ENCODE results near the gene CNN2. TPM values are rescaled to one million over a fixed set of nuclear protein-coding genes. Genes with fewer than 3 reads are reported as not detected.

Gene CNN2
- total RNA-seq, 6 experiments from 2014 or later: 16.4 to 53.8 (median 22.2) TPM

- H3K27me3 ChIP-seq: no peaks in the 10 kb centered on the region
- no peak for DNase-seq
- H3K27ac ChIP-seq: no peak overlapping the region
- peaks cover 0 to 8% (median 1%) of the 10 kb centered on the region in 4 donors for H3K4me1 ChIP-seq
- intact Hi-C loops (cut with DNase I): no loop called here
- ATAC-seq: no peak
- H3K4me3 ChIP-seq: no peak overlapping the region
- no peak for TF ChIP-seq CTCF (IDR thresholded peaks at IDR 0.05)
- TF ChIP-seq POLR2A (IDR thresholded peaks at IDR 0.05): no peak
- peaks cover 0 to 38% (median 16%) of the 10 kb centered on the region in 4 donors for H3K36me3 ChIP-seq
- H3K9me3 ChIP-seq: no peaks in the 10 kb centered on the region
- whole genome bisulfite sequencing (ENCODE audit: insufficient coverage, low coverage, low lambda C conversion rate, missing lambda C conversion rate): 72% methylated on average over 5 of the region's 21 CpGs
Measured at GRCh38 chr19:1086613-1087012, 60.2 kb downstream of the CNN2 start.

GRCh38 chr19:1087813-1088415, 61.5 kb downstream of the CNN2 start:
- 53% methylated on average over 16 of the region's 27 CpGs for WGBS (ENCODE audit: insufficient coverage, low coverage, low lambda C conversion rate, missing lambda C conversion rate)
- H3K27me3 ChIP-seq: no peaks in the 10 kb centered on the region
- peak; percentile 16 to 67 (median 33) for ATAC-seq
- intact Hi-C loops (cut with DNase I): no loop called here
- H3K36me3 ChIP-seq: peaks cover 0 to 44% (median 19%) of the 10 kb centered on the region in 4 donors
- peak overlapping the region in 1 of 3 donors; percentile 37 for H3K27ac ChIP-seq
- H3K4me1 ChIP-seq: peaks cover 0 to 3% (median 0%) of the 10 kb centered on the region in 4 donors
- no peak overlapping the region for H3K4me3 ChIP-seq
- no peak for DNase-seq
- TF ChIP-seq POLR2A (IDR thresholded peaks at IDR 0.05): no peak
- no peak for TF ChIP-seq CTCF (IDR thresholded peaks at IDR 0.05)
- no peaks in the 10 kb centered on the region for H3K9me3 ChIP-seq

GRCh38 chr19:1088416-1089010, 62.1 kb downstream of the CNN2 start:
- intact Hi-C loops (cut with DNase I): no loop called here
- no peaks in the 10 kb centered on the region for H3K27me3 ChIP-seq
- no peaks in the 10 kb centered on the region for H3K9me3 ChIP-seq
- WGBS (ENCODE audit: insufficient coverage, low coverage, low lambda C conversion rate, missing lambda C conversion rate): 46% methylated on average over 7 of the region's 27 CpGs
- H3K4me1 ChIP-seq: peaks cover 0 to 6% (median 3%) of the 10 kb centered on the region in 4 donors
- peak overlapping the region in 1 of 3 donors; percentile 37 for H3K27ac ChIP-seq
- peak in 3 of 4 donors; percentile 2 to 38 (median 27) for ATAC-seq
- TF ChIP-seq POLR2A (IDR thresholded peaks at IDR 0.05): no peak
- DNase-seq: no peak
- H3K4me3 ChIP-seq: no peak overlapping the region
- H3K36me3 ChIP-seq: peaks cover 0 to 44% (median 19%) of the 10 kb centered on the region in 4 donors

Small RNA genes lying within 50 kb of the gene (small RNA-seq; reads per million reads assigned to genes)
- 0 to 0.58 reads per million in 2 experiments for gene RNU6-2

Other genes starting within 250 kb of the CNN2 start
- 100 to 1,000 TPM in 5 of 6 experiments, 10 to 100 TPM in 1; 91.1 to 150 (median 129) TPM for gene PTBP1, start 229.2 kb upstream of the CNN2 start, total RNA-seq
- not detected for gene PLPPR3, start 204.7 kb upstream of the CNN2 start, total RNA-seq
- gene AZU1, start 198.8 kb upstream of the CNN2 start, total RNA-seq: 1 to 10 TPM in 2 of 6 experiments, under 1 TPM in 1, not detected in 3; 0.15 to 3.6 (median 1.8) TPM
- gene PRTN3, start 185.6 kb upstream of the CNN2 start, total RNA-seq: 1 to 10 TPM in 2 of 6 experiments, not detected in 4; 2.3 to 2.9 TPM
- gene ELANE, start 174.3 kb upstream of the CNN2 start, total RNA-seq: 1 to 10 TPM in 2 of 6 experiments, under 1 TPM in 1, not detected in 3; 0.59 to 4.2 (median 3.3) TPM
- gene CFD, start 166.9 kb upstream of the CNN2 start, total RNA-seq: 1 to 10 TPM; 3.5 to 9.6 (median 7.8) TPM
- gene MED16, start 133.4 kb upstream of the CNN2 start, total RNA-seq: 10 to 100 TPM; 32.0 to 35.7 (median 33.3) TPM
- gene RNU6-9, start 133.1 kb upstream of the CNN2 start, total RNA-seq: not detected
- 10 to 100 TPM; 14.5 to 28.2 (median 20.5) TPM for gene R3HDM4, start 113.4 kb upstream of the CNN2 start, total RNA-seq
- under 1 TPM in 1 of 6 experiments, not detected in 5; 0.47 TPM for gene KISS1R, start 109.3 kb upstream of the CNN2 start, total RNA-seq
- gene ARID3A, start 100.6 kb upstream of the CNN2 start, total RNA-seq: 1 to 10 TPM in 5 of 6 experiments, under 1 TPM in 1; 0.74 to 5.3 (median 1.9) TPM
- gene WDR18, start 42.3 kb upstream of the CNN2 start, total RNA-seq: 10 to 100 TPM; 19.0 to 56.2 (median 29.7) TPM
- under 1 TPM in 1 of 6 experiments, not detected in 5; 0.06 TPM for gene GRIN3B, start 26.2 kb upstream of the CNN2 start, total RNA-seq
- 100 to 1,000 TPM in 2 of 6 experiments, 10 to 100 TPM in 4; 82.6 to 180 (median 93.2) TPM for gene TMEM259, start 5.5 kb upstream of the CNN2 start, total RNA-seq
- not detected for gene RNU6-2, start 5.1 kb upstream of the CNN2 start, total RNA-seq
- gene ABCA7, start 13.5 kb downstream of the CNN2 start, total RNA-seq: 10 to 100 TPM in 3 of 6 experiments, 1 to 10 TPM in 3; 4.8 to 14.6 (median 9.1) TPM
- 1 to 10 TPM; 4.2 to 10.0 (median 7.3) TPM for gene ARHGAP45, start 40.6 kb downstream of the CNN2 start, total RNA-seq
- gene POLR2E, start 68.8 kb downstream of the CNN2 start, total RNA-seq: 100 to 1,000 TPM; 112 to 256 (median 131) TPM
- 100 to 1,000 TPM; 204 to 389 (median 212) TPM for gene GPX4, start 77.4 kb downstream of the CNN2 start, total RNA-seq
- gene SBNO2, start 147.7 kb downstream of the CNN2 start, total RNA-seq: 10 to 100 TPM; 21.5 to 54.4 (median 25.5) TPM
- gene STK11, start 179.2 kb downstream of the CNN2 start, total RNA-seq: 10 to 100 TPM; 23.8 to 34.0 (median 29.5) TPM
- under 1 TPM; 0.15 to 0.62 (median 0.31) TPM for gene CBARP, start 211.4 kb downstream of the CNN2 start, total RNA-seq
- gene ATP5F1D, start 215.1 kb downstream of the CNN2 start, total RNA-seq: 100 to 1,000 TPM in 5 of 6 experiments, 10 to 100 TPM in 1; 98.1 to 240 (median 137) TPM
- gene MIDN, start 222.0 kb downstream of the CNN2 start, total RNA-seq: 10 to 100 TPM; 22.3 to 55.1 (median 29.3) TPM
- gene CIRBP, start 242.7 kb downstream of the CNN2 start, total RNA-seq: 100 to 1,000 TPM in 2 of 6 experiments, 10 to 100 TPM in 4; 69.2 to 111 (median 89.5) TPM
- gene FAM174C, start 248.9 kb downstream of the CNN2 start, total RNA-seq: 100 to 1,000 TPM in 1 of 6 experiments, 10 to 100 TPM in 5; 34.0 to 103 (median 43.8) TPM